Smooth muscle cell (in vitro differentiated cells): ENCODE measurements around the gene DUS2. TPM values are rescaled to one million over a fixed set of nuclear protein-coding genes. Genes with fewer than 3 reads are reported as not detected.

Source experiments
- DNase-seq: peaks from one replicate; lab custom pipeline; 2025; ENCODE audit not compliant: unreplicated experiment; lab: John Stamatoyannopoulos, UW
- H2AFZ ChIP-seq: fragments of 200-600 bp; sonication (generic); 2 replicates; pipeline ENCODE4 v1.6.0; 2016; ENCODE audit warnings: antibody characterized with exemption, low read depth, mild to moderate bottlenecking
- H3F3A ChIP-seq: fragments of 200-600 bp; sonication (generic); 2 replicates; pipeline ENCODE4 v1.6.0; 2017; ENCODE audit warnings: antibody characterized with exemption, low read depth
- H3K27ac ChIP-seq: fragments of 200-600 bp; sonication (generic); 2 replicates; pipeline ENCODE4 v1.5.1; 2016; ENCODE audit warnings: low read depth, mild to moderate bottlenecking
- H3K27me3 ChIP-seq: fragments of 200-600 bp; sonication (generic); 2 replicates; pipeline ENCODE4 v1.6.1; 2016; ENCODE audit warnings: low read depth, mild to moderate bottlenecking
- H3K36me3 ChIP-seq: fragments of 200-600 bp; sonication (generic); 2 replicates; pipeline ENCODE4 v1.5.1; 2016; ENCODE audit warnings: low read depth
- H3K4me1 ChIP-seq: fragments of 200-600 bp; sonication (generic); 2 replicates; pipeline ENCODE4 v1.5.1; 2016; ENCODE audit warnings: low read depth
- H3K4me2 ChIP-seq: fragments of 200-600 bp; sonication (generic); 2 replicates; pipeline ENCODE4 v1.6.0; 2016; ENCODE audit warnings: mild to moderate bottlenecking
- H3K4me3 ChIP-seq: fragments of 200-600 bp; sonication (generic); 2 replicates; pipeline ENCODE4 v1.5.1; 2016; ENCODE audit warnings: mild to moderate bottlenecking
- H3K79me2 ChIP-seq: fragments of 200-600 bp; sonication (generic); 2 replicates; pipeline ENCODE4 v1.6.0; 2016; ENCODE audit warnings: low read depth, mild to moderate bottlenecking
- H3K9ac ChIP-seq: fragments of 200-600 bp; sonication (generic); 2 replicates; pipeline ENCODE4 v1.6.0; 2016; ENCODE audit warnings: low read depth
- H3K9me3 ChIP-seq: fragments of 200-600 bp; sonication (generic); replicated peaks from 2 replicates; pipeline ENCODE4 v1.5.1; 2016; ENCODE audit warnings: low read depth
- H4K20me1 ChIP-seq: fragments of 200-600 bp; sonication (generic); 2 replicates; pipeline ENCODE4 v1.6.0; 2016; ENCODE audit warnings: low read depth
- CTCF ChIP-seq: fragments of 200-600 bp; sonication (generic); IDR thresholded peaks from 2 replicates; pipeline ENCODE4 v1.5.1; 2017; ENCODE audit warnings: borderline replicate concordance, mild to moderate bottlenecking, antibody characterized with exemption; ENCODE audit not compliant: insufficient read depth, poor library complexity, severe bottlenecking
- WGBS: methylation state at CpG from one replicate; pipeline ENCODE4 v1.1.7; 2016; ENCODE audit warnings: low lambda C conversion rate; 5-methylcytosine and 5-hydroxymethylcytosine counted together
- polyA plus RNA-seq: library from polyadenylated mRNA; unstranded; fragments of >200 nt; fragmentation: Nextera tagmentation; extraction: Ambion mirVana; gene quantifications from 2 replicates; pipeline ENCODE4 v1.2.1, GENCODE V29; 2016
- total RNA-seq: library from RNA; depleted of rRNA; stranded (reverse); fragments of >200 nt; gene quantifications from 2 replicates; pipeline ENCODE4 v1.2.3, GENCODE V29; 2014

DUS2 gene
- total and polyA plus RNA-seq, 2 experiments from 2014 or later = 12.1 to 23.5 TPM

GRCh38 chr16:68040506-68041288 lies 17.6 kb downstream of the DUS2 start:
- H3K4me1 ChIP-seq = no peaks in the 10 kb centered on the region
- H3K9ac ChIP-seq = no peak overlapping the region
- H3K79me2 ChIP-seq = no peaks in the 10 kb centered on the region
- no peaks in the 10 kb centered on the region for H3K9me3 ChIP-seq
- WGBS = 74% methylated on average over 14 of the region's 14 CpGs
- no peaks in the 10 kb centered on the region for H3K27me3 ChIP-seq
- DNase-seq = peak; percentile 27
- H3K27ac ChIP-seq = no peak overlapping the region
- H4K20me1 ChIP-seq = no peaks in the 10 kb centered on the region
- H3F3A ChIP-seq = no peaks in the 10 kb centered on the region
- H3K4me2 ChIP-seq = no peak overlapping the region
- peak; percentile 85 for TF ChIP-seq CTCF
- no peak overlapping the region for H3K4me3 ChIP-seq
- no peaks in the 10 kb centered on the region for H3K36me3 ChIP-seq
- H2AFZ ChIP-seq = no peak overlapping the region

GRCh38 chr16:68041783-68042182 lies 18.7 kb downstream of the DUS2 start:
- TF ChIP-seq CTCF = no peak
- no peak for DNase-seq

GRCh38 chr16:68046106-68046505 lies 23.0 kb downstream of the DUS2 start:
- TF ChIP-seq CTCF = no peak
- no peak overlapping the region for H3K27ac ChIP-seq
- H3K4me2 ChIP-seq = no peak overlapping the region
- H3K9ac ChIP-seq = no peak overlapping the region
- no peak overlapping the region for H2AFZ ChIP-seq
- 94% methylated on average over 7 of the region's 7 CpGs for WGBS
- H3K79me2 ChIP-seq = no peaks in the 10 kb centered on the region
- H3K27me3 ChIP-seq = no peaks in the 10 kb centered on the region
- no peaks in the 10 kb centered on the region for H3K4me1 ChIP-seq
- no peak for DNase-seq
- no peaks in the 10 kb centered on the region for H3K36me3 ChIP-seq
- no peaks in the 10 kb centered on the region for H4K20me1 ChIP-seq
- no peak overlapping the region for H3K4me3 ChIP-seq
- no peaks in the 10 kb centered on the region for H3K9me3 ChIP-seq
- no peaks in the 10 kb centered on the region for H3F3A ChIP-seq

More at GRCh38 chr16:68041783-68042182, 18.7 kb downstream of the DUS2 start:
- H2AFZ ChIP-seq = no peak overlapping the region
- no peak overlapping the region for H3K4me2 ChIP-seq
- no peaks in the 10 kb centered on the region for H3F3A ChIP-seq
- no peak overlapping the region for H3K9ac ChIP-seq
- H3K36me3 ChIP-seq = no peaks in the 10 kb centered on the region
- no peaks in the 10 kb centered on the region for H3K4me1 ChIP-seq
- H3K27me3 ChIP-seq = no peaks in the 10 kb centered on the region
- no peak overlapping the region for H3K27ac ChIP-seq
- no peaks in the 10 kb centered on the region for H4K20me1 ChIP-seq
- WGBS = 88% methylated on average over 2 of the region's 2 CpGs
- H3K9me3 ChIP-seq = no peaks in the 10 kb centered on the region
- H3K79me2 ChIP-seq = no peaks in the 10 kb centered on the region
- no peak overlapping the region for H3K4me3 ChIP-seq

- no peaks in the 10 kb centered on the region for H3K79me2 ChIP-seq
- no peaks in the 10 kb centered on the region for H4K20me1 ChIP-seq
- H3K36me3 ChIP-seq = no peaks in the 10 kb centered on the region
- H3K4me3 ChIP-seq = no peak overlapping the region
- no peak overlapping the region for H3K4me2 ChIP-seq
- no peaks in the 10 kb centered on the region for H3K27me3 ChIP-seq
- no peak overlapping the region for H3K9ac ChIP-seq
- no peaks in the 10 kb centered on the region for H3K9me3 ChIP-seq
- H3K4me1 ChIP-seq = no peaks in the 10 kb centered on the region
- no peak for TF ChIP-seq CTCF
- H2AFZ ChIP-seq = no peak overlapping the region
- no peaks in the 10 kb centered on the region for H3F3A ChIP-seq
- WGBS = 95% methylated on average over 2 of the region's 2 CpGs
- no peak for DNase-seq
- no peak overlapping the region for H3K27ac ChIP-seq
Measured at GRCh38 chr16:68047987-68048386, 24.9 kb downstream of the DUS2 start.
